UCSD-AML1 (cell line): ENCODE data around the gene OR1J4.

Source experiments
- DNase-seq: peaks from one replicate; lab custom pipeline; 2025; ENCODE audit not compliant: unreplicated experiment; lab: John Stamatoyannopoulos, UW

OR1J4 gene

DNA sequence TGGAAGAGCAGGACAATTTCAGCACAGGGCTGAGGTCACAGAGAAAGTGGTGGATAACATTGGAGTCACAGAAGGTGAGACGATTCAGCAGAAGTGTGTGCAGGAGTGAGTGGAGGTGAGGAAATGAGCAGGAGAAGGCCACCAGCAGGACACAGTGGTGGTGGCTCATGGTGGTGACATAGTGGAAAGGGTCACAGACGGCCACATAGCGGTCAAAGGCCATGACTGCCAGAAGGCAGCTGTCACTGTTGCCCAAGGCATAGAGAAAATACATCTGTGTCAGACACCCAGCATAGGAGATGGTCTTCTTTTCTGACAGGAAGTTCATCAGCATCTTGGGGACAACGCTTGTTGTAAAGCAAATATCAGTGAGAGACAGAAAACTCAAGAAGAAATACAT is 49.0 kb downstream of the OR1J4 start:
- DNase-seq = no peak
